PC-9 (cell line): Measurements from ENCODE around the gene CCBE1. TPM values are rescaled to one million over a fixed set of nuclear protein-coding genes. Genes with fewer than 3 reads are reported as not detected.

Experiments used
- BruUV-seq: library from RNA; stranded (reverse); fragments of 400-500 nt; replicated peaks from 2 replicates; lab custom pipeline; 2021; lab: Mats Ljungman, UMichigan
- CTCF ChIA-PET: fragments of 300-600 bp; sonication (Branson Sonifier 250); formaldehyde crosslinking; loops from one replicate; lab custom pipeline; 2022; ENCODE audit warnings: antibody characterized with exemption; lab: Charles Lee
- POLR2A ChIA-PET: fragments of 300-600 bp; sonication (Branson Sonifier 250); formaldehyde crosslinking; loops from one replicate; lab custom pipeline; 2022; ENCODE audit warnings: antibody characterized with exemption; ENCODE audit not compliant: unreplicated experiment; lab: Charles Lee
- DNase-seq, 2 experiments: peaks; one replicate each; pipeline versions ENCODE4 v3.0.0 to v3.0.0-alpha.2; 2015 to 2022; ENCODE audit warnings: mixed read lengths in 1 of 2
- H2AFZ ChIP-seq: fragments of 200-600 bp; sonication (generic); 2 replicates; pipeline ENCODE4 v1.8.1; 2017; ENCODE audit warnings: antibody characterized with exemption
- H3F3A ChIP-seq: fragments of 200-600 bp; sonication (generic); 2 replicates; pipeline ENCODE4 v1.8.1; 2017; ENCODE audit warnings: antibody characterized with exemption, mild to moderate bottlenecking, low read depth; ENCODE audit not compliant: insufficient read depth
- H3K27ac ChIP-seq: fragments of 200-600 bp; sonication (generic); 2 replicates; pipeline ENCODE4 v1.6.1; 2016; ENCODE audit warnings: mixed run types
- H3K27me3 ChIP-seq: fragments of 200-600 bp; sonication (generic); 2 replicates; pipeline ENCODE4 v1.6.1; 2016; ENCODE audit warnings: low read depth, mixed run types; ENCODE audit not compliant: insufficient read depth
- H3K36me3 ChIP-seq: fragments of 200-600 bp; sonication (generic); 2 replicates; pipeline ENCODE4 v1.6.1; 2016; ENCODE audit warnings: low read depth, mixed run types
- H3K4me1 ChIP-seq: fragments of 200-600 bp; sonication (generic); replicated peaks from 2 replicates; pipeline ENCODE4 v1.6.1; 2016; ENCODE audit warnings: mixed run types; ENCODE audit not compliant: insufficient read depth
- H3K4me2 ChIP-seq: fragments of 200-600 bp; sonication (generic); 2 replicates; pipeline ENCODE4 v1.6.1; 2017; ENCODE audit warnings: mixed run types
- H3K4me3 ChIP-seq: fragments of 200-600 bp; sonication (generic); 2 replicates; pipeline ENCODE4 v1.6.1; 2016; ENCODE audit warnings: mixed run types
- H3K79me2 ChIP-seq: fragments of 200-600 bp; sonication (generic); 2 replicates; pipeline ENCODE4 v1.6.1; 2017; ENCODE audit warnings: low read depth, mixed run types
- H3K9me2 ChIP-seq: fragments of 200-600 bp; sonication (generic); 2 replicates; pipeline ENCODE4 v1.8.1; 2017; ENCODE audit warnings: mild to moderate bottlenecking; ENCODE audit not compliant: insufficient read depth
- H3K9me3 ChIP-seq: fragments of 200-600 bp; sonication (generic); 2 replicates; pipeline ENCODE4 v1.8.1; 2016; ENCODE audit warnings: low read depth; ENCODE audit not compliant: insufficient read depth
- H4K20me1 ChIP-seq: fragments of 200-600 bp; sonication (generic); 2 replicates; pipeline ENCODE4 v1.8.1; 2017; ENCODE audit not compliant: insufficient read depth
- EZH2 ChIP-seq: fragments of 200-600 bp; sonication (generic); IDR thresholded peaks from 2 replicates; pipeline ENCODE4 v1.8.0; 2017; ENCODE audit warnings: antibody characterized with exemption, low read depth
- intact Hi-C: fragments of 100-400 bp; cut with micrococcal nuclease; formaldehyde crosslinking; loops from one replicate; pipeline ENCODE4 v1.10.0; 2022; ENCODE audit not compliant: unreplicated experiment
- total RNA-seq: library from RNA; stranded (reverse); gene quantifications from 2 replicates; pipeline ENCODE4 v1.2.3, GENCODE V29; 2021
- TF ChIP-seq, protein P1 (sequence below): fragments of 200-600 bp; sonication (generic); conservative IDR thresholded peaks from 2 replicates; pipeline ENCODE4 v1.6.1; 2017; ENCODE audit warnings: mixed run types, antibody characterized with exemption, mild to moderate bottlenecking, moderate library complexity

The CCBE1 gene
- total RNA-seq, 1 experiment from 2014 or later = 5.8 TPM

DNA sequence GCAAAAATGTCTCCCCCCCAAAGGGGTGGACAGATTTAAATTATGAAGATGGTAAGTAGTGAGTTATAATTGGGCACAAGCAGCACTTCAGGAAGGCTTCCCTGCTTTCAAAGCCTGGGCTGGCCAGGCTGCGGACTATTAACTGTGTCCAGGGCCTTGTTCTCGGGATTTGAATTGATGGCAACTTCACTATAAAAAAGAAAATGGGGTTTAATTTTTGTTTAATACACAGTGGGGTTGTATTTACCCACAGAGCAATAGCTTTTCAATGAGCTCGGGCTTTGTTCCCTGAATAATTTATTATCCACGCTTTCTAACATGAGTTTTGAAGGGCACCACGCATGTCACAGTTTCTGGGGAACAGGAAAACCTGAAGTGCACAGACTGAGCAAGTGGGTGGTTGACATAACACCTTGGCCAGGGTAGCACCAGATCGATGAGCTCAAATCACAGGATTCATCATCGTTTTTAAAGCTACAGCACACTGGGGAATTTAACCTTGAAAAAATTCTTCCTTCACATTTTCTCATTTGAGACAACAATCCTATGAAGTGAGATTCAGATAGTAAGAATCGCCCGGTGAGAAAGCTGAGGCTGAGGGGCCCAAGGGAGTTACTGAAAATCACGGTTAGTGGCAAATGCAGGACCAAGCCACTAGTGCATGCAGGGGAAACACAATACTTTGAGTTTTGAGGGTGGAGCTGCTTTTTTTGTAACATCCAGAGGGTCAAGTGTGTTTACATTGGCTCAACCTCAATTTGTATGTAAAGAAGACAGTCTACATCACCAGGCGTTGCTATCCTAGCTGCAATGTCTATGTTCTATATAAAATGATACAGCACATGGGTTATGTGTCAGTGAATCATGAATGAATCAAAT is 309.3 kb downstream of the CCBE1 start:
- Histone ChIP-seq H3K9me3 (no peaks in the 10 kb centered on the region), H3K36me3 (no peaks in the 10 kb centered on the region), H3K27me3 (no peaks in the 10 kb centered on the region), H3K79me2 (no peaks in the 10 kb centered on the region), H3K4me2 (no peak overlapping the region), H3K27ac (no peak overlapping the region), H3K4me1 (no peaks in the 10 kb centered on the region), H3K9me2 (no peaks in the 10 kb centered on the region), H3F3A (no peaks in the 10 kb centered on the region), H3K4me3 (no peak overlapping the region), H4K20me1 (no peaks in the 10 kb centered on the region), H2AFZ (no peak overlapping the region)
- BruUV-seq = no TSS peak
- no peak for TF ChIP-seq EZH2
- TF ChIP-seq, protein P1, sequence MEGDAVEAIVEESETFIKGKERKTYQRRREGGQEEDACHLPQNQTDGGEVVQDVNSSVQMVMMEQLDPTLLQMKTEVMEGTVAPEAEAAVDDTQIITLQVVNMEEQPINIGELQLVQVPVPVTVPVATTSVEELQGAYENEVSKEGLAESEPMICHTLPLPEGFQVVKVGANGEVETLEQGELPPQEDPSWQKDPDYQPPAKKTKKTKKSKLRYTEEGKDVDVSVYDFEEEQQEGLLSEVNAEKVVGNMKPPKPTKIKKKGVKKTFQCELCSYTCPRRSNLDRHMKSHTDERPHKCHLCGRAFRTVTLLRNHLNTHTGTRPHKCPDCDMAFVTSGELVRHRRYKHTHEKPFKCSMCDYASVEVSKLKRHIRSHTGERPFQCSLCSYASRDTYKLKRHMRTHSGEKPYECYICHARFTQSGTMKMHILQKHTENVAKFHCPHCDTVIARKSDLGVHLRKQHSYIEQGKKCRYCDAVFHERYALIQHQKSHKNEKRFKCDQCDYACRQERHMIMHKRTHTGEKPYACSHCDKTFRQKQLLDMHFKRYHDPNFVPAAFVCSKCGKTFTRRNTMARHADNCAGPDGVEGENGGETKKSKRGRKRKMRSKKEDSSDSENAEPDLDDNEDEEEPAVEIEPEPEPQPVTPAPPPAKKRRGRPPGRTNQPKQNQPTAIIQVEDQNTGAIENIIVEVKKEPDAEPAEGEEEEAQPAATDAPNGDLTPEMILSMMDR = no peak
- CTCF ChIA-PET = no interaction called here
- intact Hi-C loops = no loop called here
- no peak for DNase-seq
- POLR2A ChIA-PET = interaction anchor here (0.6 kb wide), 1 partner anchor 495 kb away, joined by 7 read pairs; no protein-coding TSS in a partner anchor

DNA sequence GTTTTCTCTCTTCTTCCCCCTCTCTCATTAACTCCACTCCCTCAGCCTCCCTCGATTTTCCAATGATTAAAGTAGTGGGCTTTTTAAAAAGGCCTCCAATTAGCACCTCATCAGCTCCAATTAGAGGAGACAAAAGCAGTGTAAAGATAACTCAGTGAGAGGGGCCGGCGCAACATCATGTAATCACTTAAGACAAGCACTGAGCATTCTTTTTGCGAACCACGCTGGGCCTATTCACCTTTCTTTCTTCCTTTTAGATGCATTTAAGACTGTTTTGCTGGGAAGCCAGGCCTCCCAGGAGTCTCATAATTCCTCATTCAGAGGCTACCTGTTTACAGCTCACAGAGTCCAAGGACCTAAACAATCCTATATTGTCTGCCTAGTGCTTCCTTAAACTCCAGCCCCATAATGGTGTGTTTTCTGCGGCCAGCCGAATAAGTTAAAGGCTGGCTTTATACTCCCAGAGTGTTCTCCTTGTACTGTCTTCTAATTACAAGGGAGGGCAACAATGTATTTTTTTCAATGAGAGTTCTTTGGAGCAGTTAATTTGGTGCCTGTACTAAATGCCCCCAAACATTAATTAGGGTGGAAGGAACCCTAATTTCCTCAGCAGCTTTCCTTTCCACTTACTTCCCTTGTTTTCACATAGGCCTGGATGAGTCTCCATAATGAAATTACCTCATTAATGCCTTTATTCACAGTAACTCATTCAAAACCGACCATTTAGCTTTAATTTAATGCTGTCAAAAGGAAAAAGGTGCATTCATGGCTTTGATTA is 310.1 kb downstream of the CCBE1 start:
- ChIA-PET CTCF (interaction anchor here (0.7 kb wide), 1 partner anchor 16 kb away, joined by 3 read pairs; no protein-coding TSS in a partner anchor), POLR2A (interaction anchor here (0.6 kb wide), 1 partner anchor 495 kb away, joined by 7 read pairs; no protein-coding TSS in a partner anchor)
- no peaks in the 10 kb centered on the region for H3K79me2 ChIP-seq
- H3F3A ChIP-seq = no peaks in the 10 kb centered on the region
- no peaks in the 10 kb centered on the region for H3K27me3 ChIP-seq
- no TSS peak for BruUV-seq
- H3K27ac ChIP-seq = no peak overlapping the region
- H3K36me3 ChIP-seq = no peaks in the 10 kb centered on the region
- no peaks in the 10 kb centered on the region for H3K9me2 ChIP-seq
- DNase-seq = no peak
- no peak for TF ChIP-seq EZH2
- TF ChIP-seq, protein P1 = no peak
- H3K4me1 ChIP-seq = no peaks in the 10 kb centered on the region
- no peaks in the 10 kb centered on the region for H3K9me3 ChIP-seq
- H3K4me3 ChIP-seq = no peak overlapping the region
- no peak overlapping the region for H3K4me2 ChIP-seq
- no peaks in the 10 kb centered on the region for H4K20me1 ChIP-seq
- H2AFZ ChIP-seq = no peak overlapping the region
- intact Hi-C loops = no loop called here

DNA sequence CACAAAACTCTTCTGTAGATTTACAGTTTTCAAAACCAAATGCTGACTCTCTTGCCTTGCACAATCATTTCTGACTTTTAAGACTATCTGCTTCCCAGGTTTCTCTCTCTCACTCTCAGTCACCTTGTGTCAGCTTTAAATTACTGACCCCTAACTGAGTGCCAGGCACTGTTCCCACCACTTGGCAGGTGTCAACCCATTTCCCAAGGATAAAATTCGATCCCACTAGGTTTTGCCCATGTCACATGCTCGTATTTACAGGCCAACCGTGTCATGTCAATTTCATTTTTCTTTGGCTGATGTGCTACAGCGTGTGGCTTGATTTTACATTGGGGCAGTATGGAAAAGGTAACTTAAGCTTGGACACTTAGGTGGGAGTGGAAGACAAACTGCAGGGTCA is 312.0 kb downstream of the CCBE1 start:
- no peaks in the 10 kb centered on the region for H3K9me3 ChIP-seq

More for the DNA sequence above, 312.0 kb downstream of the CCBE1 start:
- no peak for DNase-seq
- intact Hi-C loops = no loop called here
- H3K4me3 ChIP-seq = no peak overlapping the region
- H3K4me1 ChIP-seq = 0 out of 2 replicates have a peak, but pooled peaks cover 6% of the 10 kb centered on the region
- H3K27me3 ChIP-seq = no peaks in the 10 kb centered on the region
- CTCF ChIA-PET = no interaction called here
- H3K27ac ChIP-seq = no peak overlapping the region
- POLR2A ChIA-PET = no interaction called here
- H2AFZ ChIP-seq = no peak overlapping the region
- H3K9me2 ChIP-seq = no peaks in the 10 kb centered on the region
- H4K20me1 ChIP-seq = no peaks in the 10 kb centered on the region
- no TSS peak for BruUV-seq
- no peak overlapping the region for H3K4me2 ChIP-seq
- TF ChIP-seq EZH2 = no peak
- TF ChIP-seq, protein P1 = no peak
- no peaks in the 10 kb centered on the region for H3F3A ChIP-seq
- no peaks in the 10 kb centered on the region for H3K36me3 ChIP-seq
- no peaks in the 10 kb centered on the region for H3K79me2 ChIP-seq
